ENCODE results near the gene SIL1. TPM values are rescaled to one million over a fixed set of nuclear protein-coding genes. Genes with fewer than 3 reads are reported as not detected.

Gene SIL1
- total and polyA plus RNA-seq, 2 of the 8 experiments (the other 6 are each of a cell fraction or from before 2014, with no cell fraction given), result 8.3 to 12.8 TPM

DNA sequence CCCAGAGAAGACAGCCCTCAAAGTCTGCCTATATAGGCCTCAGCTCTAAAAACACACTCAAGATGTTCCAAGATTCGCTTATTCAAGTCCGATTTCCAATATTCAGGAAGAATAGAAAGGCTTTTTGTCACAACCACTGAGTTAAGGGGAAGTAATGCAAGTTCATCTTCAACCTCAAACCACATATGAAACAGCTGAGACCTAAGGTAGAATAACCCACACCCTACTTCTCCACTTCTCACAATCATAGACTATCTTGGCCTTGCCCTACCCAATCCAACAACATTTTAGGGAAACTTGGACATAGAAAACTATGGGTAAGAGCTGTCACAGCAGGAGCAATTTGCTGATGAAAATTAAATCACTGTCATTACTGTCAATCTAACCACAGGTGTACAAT lies 171.0 kb downstream of the SIL1 start:
- CTCF ChIA-PET (ENCODE audit: partially characterized antibody), result interaction anchor here (0.9 to 2.9 kb wide), 2 partner anchors 12 to 21 kb away, joined by 4 to 9 read pairs; no protein-coding TSS in a partner anchor
- WGBS, 2 experiments (ENCODE audit: extremely low coverage in 1 of 2, insufficient coverage in 1 of 2, insufficient read length in 1 of 2, insufficient replicate concordance in 2 of 2, low coverage in 1 of 2, low lambda C conversion rate in 2 of 2, missing lambda C conversion rate in 1 of 2), result 93% methylated on average over 2 of the region's 2 CpGs; no CpG with 5 or more reads in 1 of the 2 experiments
- Histone ChIP-seq H3K23me2 (ENCODE audit: low read depth, low read length) (no peaks in the 10 kb centered on the region; the same call in 1 of the 2 replicates), H3K9me3 (ENCODE audit: insufficient read depth in 2 of 2, low read depth in 1 of 2, low read length in 1 of 2) (no peaks in the 10 kb centered on the region), H3K27ac (ENCODE audit: low read depth, low read length) (no peak overlapping the region), H3K9ac (replicated peaks in 1 of 4; ENCODE audit: extremely low read depth in 1 of 4, low read depth in 3 of 4, low read length in 3 of 4) (no peak overlapping the region), H3K18ac (ENCODE audit: extremely low read depth, low read length) (no peak overlapping the region), H3K79me1 (ENCODE audit: low read depth, low read length) (no peaks in the 10 kb centered on the region), H3K4me2 (ENCODE audit: insufficient read depth in 1 of 2, low read depth in 2 of 2, low read length in 2 of 2) (no peak overlapping the region), H3K79me2 (ENCODE audit: control insufficient read depth in 1 of 2, insufficient read depth in 2 of 2, low read length in 2 of 2) (no peaks in the 10 kb centered on the region), H4K8ac (ENCODE audit: extremely low read depth, insufficient read depth, low read length) (no peak overlapping the region), H4K20me1 (replicated peaks in 1 of 2; ENCODE audit: control insufficient read depth in 1 of 2, insufficient read depth in 2 of 2, low read length in 2 of 2) (no peaks in the 10 kb centered on the region), H3K4me1 (replicated peaks in 1 of 4; ENCODE audit: control insufficient read depth in 3 of 4, insufficient read depth in 4 of 4, low read length in 3 of 4) (no peaks in the 10 kb centered on the region), H2BK12ac (ENCODE audit: low read depth, low read length) (no peak overlapping the region), H3K27me3 (replicated peaks in 1 of 4; ENCODE audit: control insufficient read depth in 3 of 4, extremely low read depth in 1 of 4, insufficient read depth in 3 of 4, low read length in 3 of 4) (no peaks in the 10 kb centered on the region), H2BK120ac (replicated peaks; ENCODE audit: low read depth, low read length) (no peak overlapping the region), H2AK5ac (ENCODE audit: low read depth, low read length) (no peak overlapping the region), H3K56ac (replicated peaks; ENCODE audit: insufficient read length, low read depth, low read length) (no peak overlapping the region), H3K23ac (ENCODE audit: insufficient read length) (no peak overlapping the region), H4K91ac (replicated peaks; ENCODE audit: insufficient read length, low read length) (no peak overlapping the region), H2BK5ac (ENCODE audit: low read depth, low read length) (no peak overlapping the region), H3K4me3 (ENCODE audit: extremely low read depth in 1 of 4, insufficient read depth in 2 of 4, low read depth in 3 of 4, low read length in 4 of 4) (no peak overlapping the region), H2AFZ (ENCODE audit: low read length) (no peak overlapping the region), H2BK20ac (ENCODE audit: low read length) (no peak overlapping the region), H3K36me3 (ENCODE audit: control insufficient read depth in 2 of 4, insufficient read depth in 4 of 4, low read length in 3 of 4) (no peaks in the 10 kb centered on the region), H3K4ac (replicated peaks; ENCODE audit: insufficient read length, low read depth, low read length) (no peak overlapping the region), H4K5ac (ENCODE audit: insufficient read length, low read depth, low read length) (no peak overlapping the region), H2BK15ac (ENCODE audit: low read length) (no peak overlapping the region), H3K14ac (ENCODE audit: insufficient read length) (no peak overlapping the region)
- no peak for TF ChIP-seq CREB1 (IDR thresholded peaks at IDR 0.05)
- no peak for TF ChIP-seq CEBPB (IDR thresholded peaks at IDR 0.05; ENCODE audit: low read depth, low read length)
- TF ChIP-seq CTBP2 (IDR thresholded peaks at IDR 0.05; ENCODE audit: borderline replicate concordance, insufficient read depth, insufficient read length, low read length), result no peak
- no peak for TF ChIP-seq TAF7 (optimal IDR thresholded peaks at IDR 0.05; ENCODE audit: borderline replicate concordance, low read depth, low read length)
- no peak for TF ChIP-seq SP1 (IDR thresholded peaks at IDR 0.05; ENCODE audit: low read depth, low read length)
- no peak for TF ChIP-seq RAD21 (IDR thresholded peaks at IDR 0.05 in 1 of 2, conservative IDR thresholded peaks at IDR 0.05 in 1 of 2; ENCODE audit: low read depth in 2 of 2, low read length in 2 of 2)
- no peak for TF ChIP-seq SIRT6 (IDR thresholded peaks at IDR 0.05; ENCODE audit: low read length)
- TF ChIP-seq NRF1 (IDR thresholded peaks at IDR 0.05; ENCODE audit: low read depth, low read length), result no peak
- no peak for TF ChIP-seq YY1 (IDR thresholded peaks at IDR 0.05; ENCODE audit: low read depth, low read length)
- TF ChIP-seq SAP30 (IDR thresholded peaks at IDR 0.05; ENCODE audit: insufficient read depth, insufficient replicate concordance, low read length), result no peak
- TF ChIP-seq POLR2AphosphoS5 (IDR thresholded peaks at IDR 0.05; ENCODE audit: low read depth, low read length), result no peak
- POLR2A ChIA-PET (ENCODE audit: partially characterized antibody), result interaction anchor here (0.7 to 1.2 kb wide), 2 partner anchors 205 to 452 kb away, joined by 3 read pairs; no protein-coding TSS in a partner anchor
- DNase-seq (ENCODE audit: low read depth in 1 of 2, low spot score in 2 of 2) (no peak), FAIRE-seq (no peak)
